HEK293 (cell line): ENCODE measurements around the gene DACT3.

ENCODE experiments used
- MEIS1 ChIP-seq: sonication (generic); formaldehyde crosslinking; IDR thresholded peaks from 2 replicates; pipeline ENCODE4 v1.8.1; 2022; ENCODE audit warnings: missing genetic modification reagents, mild to moderate bottlenecking, borderline replicate concordance
- ZNF324 ChIP-seq: fragments of 450-650 bp; formaldehyde crosslinking; IDR thresholded peaks from 2 replicates; pipeline ENCODE4 v1.5.1; 2016; ENCODE audit warnings: missing biosample characterization, missing genetic modification characterization
- ZNF561 ChIP-seq: fragments of 450-650 bp; IDR thresholded peaks from 2 replicates; pipeline ENCODE4 v1.5.1; 2018; ENCODE audit warnings: missing biosample characterization, missing genetic modification characterization, borderline replicate concordance
- TF ChIP-seq, protein P1 (sequence below): fragments of 450-650 bp; formaldehyde crosslinking; IDR thresholded peaks from 2 replicates; pipeline ENCODE4 v1.5.1; 2016; ENCODE audit warnings: missing biosample characterization, missing genetic modification characterization
- TF ChIP-seq, protein P2 (sequence below): fragments of 450-650 bp; formaldehyde crosslinking; IDR thresholded peaks from 2 replicates; pipeline ENCODE4 v1.5.1; 2016; ENCODE audit warnings: missing biosample characterization, missing genetic modification characterization

DNA sequence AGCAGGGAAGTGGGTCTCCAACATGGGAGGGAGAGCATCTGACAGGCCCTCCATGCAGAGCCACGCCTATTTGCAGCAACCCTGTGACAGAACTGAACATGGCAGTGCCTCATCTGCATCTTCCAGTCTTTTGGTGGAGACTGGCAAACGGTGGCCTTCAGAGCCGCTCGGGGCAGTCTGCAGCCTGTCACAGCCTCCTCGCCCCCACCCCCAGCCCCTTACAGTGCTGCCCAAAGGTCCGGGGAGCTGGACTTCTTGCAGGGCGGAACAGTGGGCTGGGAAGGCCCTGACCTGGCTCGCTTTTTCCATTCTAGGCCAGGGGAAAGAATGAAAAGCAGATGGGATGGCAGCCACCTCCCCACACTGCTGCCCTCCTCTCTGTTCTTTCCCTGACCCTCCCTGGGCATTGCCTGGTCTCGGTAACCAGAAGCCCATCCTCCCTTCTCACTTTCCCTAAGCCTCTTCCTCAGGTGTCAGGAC, 57.2 kb downstream of the DACT3 start:
- TF ChIP-seq, protein P1, sequence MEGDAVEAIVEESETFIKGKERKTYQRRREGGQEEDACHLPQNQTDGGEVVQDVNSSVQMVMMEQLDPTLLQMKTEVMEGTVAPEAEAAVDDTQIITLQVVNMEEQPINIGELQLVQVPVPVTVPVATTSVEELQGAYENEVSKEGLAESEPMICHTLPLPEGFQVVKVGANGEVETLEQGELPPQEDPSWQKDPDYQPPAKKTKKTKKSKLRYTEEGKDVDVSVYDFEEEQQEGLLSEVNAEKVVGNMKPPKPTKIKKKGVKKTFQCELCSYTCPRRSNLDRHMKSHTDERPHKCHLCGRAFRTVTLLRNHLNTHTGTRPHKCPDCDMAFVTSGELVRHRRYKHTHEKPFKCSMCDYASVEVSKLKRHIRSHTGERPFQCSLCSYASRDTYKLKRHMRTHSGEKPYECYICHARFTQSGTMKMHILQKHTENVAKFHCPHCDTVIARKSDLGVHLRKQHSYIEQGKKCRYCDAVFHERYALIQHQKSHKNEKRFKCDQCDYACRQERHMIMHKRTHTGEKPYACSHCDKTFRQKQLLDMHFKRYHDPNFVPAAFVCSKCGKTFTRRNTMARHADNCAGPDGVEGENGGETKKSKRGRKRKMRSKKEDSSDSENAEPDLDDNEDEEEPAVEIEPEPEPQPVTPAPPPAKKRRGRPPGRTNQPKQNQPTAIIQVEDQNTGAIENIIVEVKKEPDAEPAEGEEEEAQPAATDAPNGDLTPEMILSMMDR (tag by site-specific recombination), result no peak
- TF ChIP-seq, protein P2, sequence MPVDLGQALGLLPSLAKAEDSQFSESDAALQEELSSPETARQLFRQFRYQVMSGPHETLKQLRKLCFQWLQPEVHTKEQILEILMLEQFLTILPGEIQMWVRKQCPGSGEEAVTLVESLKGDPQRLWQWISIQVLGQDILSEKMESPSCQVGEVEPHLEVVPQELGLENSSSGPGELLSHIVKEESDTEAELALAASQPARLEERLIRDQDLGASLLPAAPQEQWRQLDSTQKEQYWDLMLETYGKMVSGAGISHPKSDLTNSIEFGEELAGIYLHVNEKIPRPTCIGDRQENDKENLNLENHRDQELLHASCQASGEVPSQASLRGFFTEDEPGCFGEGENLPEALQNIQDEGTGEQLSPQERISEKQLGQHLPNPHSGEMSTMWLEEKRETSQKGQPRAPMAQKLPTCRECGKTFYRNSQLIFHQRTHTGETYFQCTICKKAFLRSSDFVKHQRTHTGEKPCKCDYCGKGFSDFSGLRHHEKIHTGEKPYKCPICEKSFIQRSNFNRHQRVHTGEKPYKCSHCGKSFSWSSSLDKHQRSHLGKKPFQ, result no peak
- TF ChIP-seq ZNF324 (no peak), MEIS1 (CRISPR knock-in tag) (no peak), ZNF561 (tag by site-specific recombination) (no peak)
